ENCODE measurements around the gene NWD2. TPM values are rescaled to one million over a fixed set of nuclear protein-coding genes. Genes with fewer than 3 reads are reported as not detected.

NWD2 gene
- polyA plus RNA-seq, 3 donors: not detected

DNA sequence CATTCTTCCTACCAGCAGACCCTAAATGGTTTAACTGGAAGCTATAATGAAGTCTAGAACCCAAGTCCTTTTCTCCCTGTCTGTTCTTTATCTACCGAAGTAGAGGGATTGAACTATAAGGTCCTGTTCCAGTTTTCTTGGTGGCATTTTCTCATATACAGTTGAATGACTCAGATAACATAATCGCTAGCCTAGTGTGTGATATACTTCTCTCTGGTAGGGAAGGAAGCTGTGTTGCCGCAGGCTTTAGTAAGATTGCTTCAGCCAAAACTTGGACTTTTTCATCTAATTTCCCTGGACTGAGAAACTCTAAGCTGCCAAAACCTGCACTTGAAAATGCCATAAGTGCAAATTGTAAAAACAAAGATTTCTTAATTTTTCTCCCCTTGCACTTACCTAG is 123.4 kb downstream of the NWD2 start:
- H2AFZ ChIP-seq (ENCODE audit: insufficient read depth, low read depth, low read length, poor library complexity, severe bottlenecking): no peak overlapping the region
- H3K9me3 ChIP-seq (replicated peaks in 1 of 2; ENCODE audit: control insufficient read depth in 1 of 2, insufficient read depth in 1 of 2, low read length in 2 of 2): no peaks in the 10 kb centered on the region
- Mint-ChIP-seq H3K4me1 (peaks cover 30% of the 10 kb centered on the region), H3K9me3 (no peaks in the 10 kb centered on the region), H3K27ac (peak overlapping the region in 3 of 7 donors; percentile 42 to 74 (median 68)), H3K36me3 (no peaks in the 10 kb centered on the region), H3K4me3 (no peak overlapping the region), H3K27me3 (ENCODE audit: low read depth in 3 of 3) (no peaks in the 10 kb centered on the region)
- no peaks in the 10 kb centered on the region for H4K20me1 ChIP-seq (ENCODE audit: insufficient read depth, low read length)
- no peaks in the 10 kb centered on the region for H3K36me3 ChIP-seq (replicated peaks in 1 of 2; ENCODE audit: control insufficient read depth in 1 of 2, insufficient read depth in 2 of 2, low read length in 2 of 2)
- intact Hi-C loops (cut with micrococcal nuclease): no loop called here
- peak overlapping the region in 1 of 2 donors; percentile 7 for H3K27ac ChIP-seq (ENCODE audit: low read depth in 1 of 2, low read length in 2 of 2)
- H3K4me1 ChIP-seq (ENCODE audit: control insufficient read depth in 1 of 2, insufficient read depth in 2 of 2, low read length in 2 of 2): peaks cover 12 to 27% of the 10 kb centered on the region in 2 donors
- peak in 2 of 3 donors; percentile 21 to 44 for DNase-seq
- WGBS (ENCODE audit: insufficient coverage): no CpG with 5 or more reads among the region's 3 CpGs
- no peak overlapping the region for H3K9ac ChIP-seq (ENCODE audit: insufficient read depth, low read length, poor library complexity, severe bottlenecking)
- no peak overlapping the region for H3K4me2 ChIP-seq (replicated peaks; ENCODE audit: extremely low read depth, low read length, poor library complexity, severe bottlenecking)
- H3K27me3 ChIP-seq (ENCODE audit: control insufficient read depth in 2 of 2, insufficient read depth in 2 of 2, low read length in 2 of 2): no peaks in the 10 kb centered on the region
- H3K79me2 ChIP-seq (ENCODE audit: insufficient read depth, low read length): no peaks in the 10 kb centered on the region
- no peak for TF ChIP-seq CTCF (IDR thresholded peaks at IDR 0.05)
- no peak overlapping the region for H3K4me3 ChIP-seq (replicated peaks in 1 of 3; ENCODE audit: low read depth in 2 of 3, low read length in 3 of 3)

GRCh38 chr4:37370052-37370451 is 125.5 kb downstream of the NWD2 start:
- no peak overlapping the region for H3K9ac ChIP-seq (ENCODE audit: insufficient read depth, low read length, poor library complexity, severe bottlenecking)
- no peaks in the 10 kb centered on the region for H3K36me3 ChIP-seq (replicated peaks in 1 of 2; ENCODE audit: control insufficient read depth in 1 of 2, insufficient read depth in 2 of 2, low read length in 2 of 2)
- no peaks in the 10 kb centered on the region for H3K79me2 ChIP-seq (ENCODE audit: insufficient read depth, low read length)
- H3K27me3 ChIP-seq (ENCODE audit: control insufficient read depth in 2 of 2, insufficient read depth in 2 of 2, low read length in 2 of 2): no peaks in the 10 kb centered on the region
- H3K9me3 Mint-ChIP-seq: no peaks in the 10 kb centered on the region
- H3K27me3 Mint-ChIP-seq (ENCODE audit: low read depth in 3 of 3): peaks cover 0 to 2% (median 0%) of the 10 kb centered on the region in 3 donors
- H3K27ac ChIP-seq (ENCODE audit: low read depth in 1 of 2, low read length in 2 of 2): no peak overlapping the region
- no CpG with 5 or more reads among the region's 2 CpGs for WGBS (ENCODE audit: insufficient coverage)
- no peak overlapping the region for H2AFZ ChIP-seq (ENCODE audit: insufficient read depth, low read depth, low read length, poor library complexity, severe bottlenecking)
- intact Hi-C loops (cut with micrococcal nuclease): no loop called here
- peaks cover 12 to 27% of the 10 kb centered on the region in 2 donors for H3K4me1 ChIP-seq (ENCODE audit: control insufficient read depth in 1 of 2, insufficient read depth in 2 of 2, low read length in 2 of 2)
- H3K4me3 ChIP-seq (replicated peaks in 1 of 3; ENCODE audit: low read depth in 2 of 3, low read length in 3 of 3): no peak overlapping the region
- DNase-seq: no peak
- no peak overlapping the region for H3K4me3 Mint-ChIP-seq
- H3K4me1 Mint-ChIP-seq: peaks cover 30% of the 10 kb centered on the region
- no peaks in the 10 kb centered on the region for H3K9me3 ChIP-seq (replicated peaks in 1 of 2; ENCODE audit: control insufficient read depth in 1 of 2, insufficient read depth in 1 of 2, low read length in 2 of 2)
- no peaks in the 10 kb centered on the region for H4K20me1 ChIP-seq (ENCODE audit: insufficient read depth, low read length)
- no peak for TF ChIP-seq CTCF (IDR thresholded peaks at IDR 0.05)
- peak overlapping the region in 1 of 7 donors; percentile 11 for H3K27ac Mint-ChIP-seq
- H3K36me3 Mint-ChIP-seq: no peaks in the 10 kb centered on the region
- no peak overlapping the region for H3K4me2 ChIP-seq (replicated peaks; ENCODE audit: extremely low read depth, low read length, poor library complexity, severe bottlenecking)
